Measurements from ENCODE around the gene NUP214. TPM values are rescaled to one million over a fixed set of nuclear protein-coding genes. Genes with fewer than 3 reads are reported as not detected.
A peak's percentile ranks its signal among the peaks of the same experiment; 100 is the strongest.
"Not testable (repeated sequence)": the region's sequence is repeated elsewhere in the genome, so short reads cannot be mapped to it uniquely, and the experiment has no call there.

Gene NUP214
- polyA plus RNA-seq, 2 donors: 22.3 to 31.3 TPM

DNA sequence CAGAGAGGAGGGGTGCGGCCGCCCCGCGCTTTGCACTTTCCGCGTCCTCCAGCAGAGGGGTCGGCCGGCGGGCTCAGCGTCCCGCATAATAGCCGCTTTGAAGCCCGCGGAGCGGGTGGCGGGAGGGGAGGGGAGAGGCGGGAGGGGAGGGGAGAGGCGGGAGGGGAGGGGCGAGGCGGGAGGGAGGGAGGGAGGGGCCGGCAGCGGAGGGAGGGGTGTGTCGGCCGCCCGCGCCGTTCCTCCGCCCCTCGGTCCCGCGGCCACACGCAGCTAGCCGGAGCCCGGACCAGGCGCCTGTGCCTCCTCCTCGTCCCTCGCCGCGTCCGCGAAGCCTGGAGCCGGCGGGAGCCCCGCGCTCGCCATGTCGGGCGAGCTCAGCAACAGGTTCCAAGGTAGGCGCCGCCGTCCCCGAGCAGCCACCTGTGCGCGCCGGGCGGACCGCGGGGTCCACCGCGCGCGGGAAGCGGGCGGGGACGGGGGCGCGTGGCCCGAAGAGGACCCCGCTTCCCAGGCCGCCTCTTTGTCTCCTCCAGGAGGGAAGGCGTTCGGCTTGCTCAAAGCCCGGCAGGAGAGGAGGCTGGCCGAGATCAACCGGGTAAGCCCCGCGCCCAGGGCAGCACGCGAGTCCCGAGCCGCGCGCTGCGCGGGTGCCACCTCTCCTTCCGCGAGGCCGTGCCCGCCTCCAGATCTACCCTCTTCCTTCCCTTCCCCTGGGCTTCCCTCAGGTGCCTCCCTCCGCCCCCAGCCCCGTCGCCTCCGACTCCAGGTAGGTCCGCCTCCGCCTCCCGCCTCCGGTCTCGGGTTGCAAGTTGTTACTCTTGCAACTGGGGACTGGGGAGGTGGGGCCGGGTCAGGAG is 28.9 kb upstream of the NUP214 start, which contains the start of gene AIF1L:
AIF1L (plus strand) TSS at position 263 of the 857 bp plus-strand sequence; CDS start at position 362, 99 bp downstream.
- H3K4me1 ChIP-seq (ENCODE audit: control insufficient read depth in 2 of 2, insufficient read depth in 2 of 2, low read length in 1 of 2): peaks cover 3 to 14% of the 10 kb centered on the region in 2 donors
- 1% methylated on average over 76 to 93 of the region's 99 CpGs for WGBS, 2 donors
- H3K4me3 ChIP-seq (ENCODE audit: low read depth in 1 of 2, low read length in 2 of 2): peak within 1 kb of the TSS; percentile 63 to 70

GRCh38 chr9:131097126-131097947 is 28.0 kb upstream of the NUP214 start:
- H3K4me1 ChIP-seq (ENCODE audit: control insufficient read depth in 2 of 2, insufficient read depth in 2 of 2, low read length in 1 of 2): peaks cover 3 to 9% of the 10 kb centered on the region in 2 donors
- H3K27ac ChIP-seq (ENCODE audit: low read depth in 2 of 2, low read length in 1 of 2): peak overlapping the region; percentile 42 to 72
- H3K27me3 ChIP-seq (ENCODE audit: control insufficient read depth in 1 of 2, insufficient read depth in 2 of 2, low read length in 2 of 2): no peaks in the 10 kb centered on the region
- H3K4me3 ChIP-seq (ENCODE audit: low read depth in 1 of 2, low read length in 2 of 2): peak overlapping the region; percentile 63 to 70
- peaks cover 0 to 5% of the 10 kb centered on the region in 2 donors for H3K36me3 ChIP-seq (ENCODE audit: control insufficient read depth in 2 of 2, insufficient read depth in 2 of 2, low read length in 1 of 2)
- 31 to 33% methylated on average over 19 of the region's 19 CpGs for WGBS, 2 donors
- H3K9me3 ChIP-seq (ENCODE audit: control insufficient read depth in 2 of 2, insufficient read depth in 1 of 2, low read depth in 1 of 2, low read length in 1 of 2): no peaks in the 10 kb centered on the region

More for the DNA sequence above, 28.9 kb upstream of the NUP214 start, which contains the start of gene AIF1L:
- no peaks in the 10 kb centered on the region for H3K27me3 ChIP-seq (ENCODE audit: control insufficient read depth in 1 of 2, insufficient read depth in 2 of 2, low read length in 2 of 2)
- H3K27ac ChIP-seq (ENCODE audit: low read depth in 2 of 2, low read length in 1 of 2): peak within 1 kb of the TSS; percentile 75 to 91
- no peaks in the 10 kb centered on the region for H3K9me3 ChIP-seq (ENCODE audit: control insufficient read depth in 2 of 2, insufficient read depth in 1 of 2, low read depth in 1 of 2, low read length in 1 of 2)
- peaks cover 0 to 4% of the 10 kb centered on the region in 2 donors for H3K36me3 ChIP-seq (ENCODE audit: control insufficient read depth in 2 of 2, insufficient read depth in 2 of 2, low read length in 1 of 2)

GRCh38 chr9:131097948-131098278 is 27.5 kb upstream of the NUP214 start:
- H3K27me3 ChIP-seq (ENCODE audit: control insufficient read depth in 1 of 2, insufficient read depth in 2 of 2, low read length in 2 of 2): no peaks in the 10 kb centered on the region
- WGBS, 2 donors: 79 to 87% methylated on average over 8 of the region's 8 CpGs
- H3K27ac ChIP-seq (ENCODE audit: low read depth in 2 of 2, low read length in 1 of 2): no peak overlapping the region
- H3K9me3 ChIP-seq (ENCODE audit: control insufficient read depth in 2 of 2, insufficient read depth in 1 of 2, low read depth in 1 of 2, low read length in 1 of 2): no peaks in the 10 kb centered on the region
- H3K4me1 ChIP-seq (ENCODE audit: control insufficient read depth in 2 of 2, insufficient read depth in 2 of 2, low read length in 1 of 2): peaks cover 3 to 8% of the 10 kb centered on the region in 2 donors
- peak overlapping the region; percentile 63 to 70 for H3K4me3 ChIP-seq (ENCODE audit: low read depth in 1 of 2, low read length in 2 of 2)
- H3K36me3 ChIP-seq (ENCODE audit: control insufficient read depth in 2 of 2, insufficient read depth in 2 of 2, low read length in 1 of 2): peaks cover 0 to 5% of the 10 kb centered on the region in 2 donors

DNA sequence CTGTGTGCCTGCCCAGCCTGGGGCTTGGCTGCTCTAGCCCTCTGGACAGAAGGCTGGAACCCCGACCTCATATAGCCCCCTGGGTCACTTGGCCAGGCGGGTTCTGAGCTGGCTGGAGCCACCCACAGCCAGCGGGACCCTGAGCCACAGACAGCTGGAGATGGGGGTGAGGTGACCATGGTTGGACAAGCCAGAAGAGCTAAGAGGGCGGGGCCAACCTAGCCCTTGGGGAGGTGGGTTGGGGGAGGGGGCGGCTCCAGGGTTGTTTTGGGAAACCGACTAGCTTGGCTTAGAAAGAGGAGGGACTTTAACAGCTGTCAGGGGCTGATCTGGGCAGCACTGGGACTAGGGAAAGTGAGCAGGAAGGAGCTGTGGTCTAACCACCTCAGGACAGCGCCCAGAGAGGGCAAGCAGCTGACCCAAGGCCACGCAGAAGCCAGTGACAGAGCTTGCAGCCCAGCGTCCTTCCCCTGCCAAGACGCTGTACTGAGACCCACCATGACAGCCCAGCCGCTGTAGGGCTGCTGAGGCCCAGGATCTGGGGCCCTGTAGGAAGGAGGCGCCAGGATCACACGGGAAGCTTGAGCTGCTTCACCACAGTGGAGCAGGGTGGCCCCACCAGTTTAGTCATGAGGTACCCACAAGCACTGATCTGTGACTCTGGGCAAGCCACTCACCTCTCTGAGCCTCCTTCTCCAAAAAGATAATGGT is 26.8 kb upstream of the NUP214 start:
- WGBS, 2 donors: 81 to 82% methylated on average over 13 of the region's 13 CpGs
- no peaks in the 10 kb centered on the region for H3K27me3 ChIP-seq (ENCODE audit: control insufficient read depth in 1 of 2, insufficient read depth in 2 of 2, low read length in 2 of 2)

DNA sequence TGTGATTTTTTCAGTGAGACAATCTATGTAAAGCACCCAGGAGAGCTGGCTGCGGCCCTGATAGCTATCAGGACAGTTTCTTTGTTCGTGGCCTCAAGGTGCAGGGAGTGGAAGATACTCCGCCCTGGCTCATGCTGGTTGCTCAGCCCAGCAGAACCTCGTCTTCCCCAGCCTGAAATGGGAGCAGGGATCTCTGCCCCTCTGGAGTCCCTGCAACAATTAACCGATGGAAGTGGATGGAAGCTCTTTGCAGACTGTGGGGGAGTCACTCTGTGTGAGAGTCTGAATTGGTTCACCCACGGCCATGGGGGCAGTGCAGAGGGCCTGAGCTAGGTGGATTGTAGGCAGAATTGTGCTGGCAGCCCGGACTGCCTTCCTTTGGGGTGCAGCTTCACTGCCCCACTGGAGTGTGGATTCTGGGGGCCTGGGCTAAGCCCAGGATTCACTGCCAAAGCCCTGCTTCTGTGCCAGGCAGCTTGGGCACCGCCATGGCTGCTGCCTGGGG is 26.2 kb upstream of the NUP214 start:
- H3K27ac ChIP-seq (ENCODE audit: low read depth in 2 of 2, low read length in 1 of 2): no peak overlapping the region
- peaks cover 3 to 6% of the 10 kb centered on the region in 2 donors for H3K4me1 ChIP-seq (ENCODE audit: control insufficient read depth in 2 of 2, insufficient read depth in 2 of 2, low read length in 1 of 2)
- H3K4me3 ChIP-seq (ENCODE audit: low read depth in 1 of 2, low read length in 2 of 2): peak overlapping the region; percentile 20 to 70
- no peaks in the 10 kb centered on the region for H3K9me3 ChIP-seq (ENCODE audit: control insufficient read depth in 2 of 2, insufficient read depth in 1 of 2, low read depth in 1 of 2, low read length in 1 of 2)
- H3K27me3 ChIP-seq (ENCODE audit: control insufficient read depth in 1 of 2, insufficient read depth in 2 of 2, low read length in 2 of 2): no peaks in the 10 kb centered on the region
- H3K36me3 ChIP-seq (ENCODE audit: control insufficient read depth in 2 of 2, insufficient read depth in 2 of 2, low read length in 1 of 2): peaks cover 0 to 5% of the 10 kb centered on the region in 2 donors
- WGBS, 2 donors: 88% methylated on average over 8 of the region's 8 CpGs

More for the DNA sequence above, 26.8 kb upstream of the NUP214 start:
- Histone ChIP-seq H3K27ac (ENCODE audit: low read depth in 2 of 2, low read length in 1 of 2) (no peak overlapping the region), H3K9me3 (ENCODE audit: control insufficient read depth in 2 of 2, insufficient read depth in 1 of 2, low read depth in 1 of 2, low read length in 1 of 2) (no peaks in the 10 kb centered on the region), H3K4me1 (ENCODE audit: control insufficient read depth in 2 of 2, insufficient read depth in 2 of 2, low read length in 1 of 2) (peaks cover 3 to 6% of the 10 kb centered on the region in 2 donors), H3K4me3 (ENCODE audit: low read depth in 1 of 2, low read length in 2 of 2) (peak overlapping the region; percentile 63 to 70), H3K36me3 (ENCODE audit: control insufficient read depth in 2 of 2, insufficient read depth in 2 of 2, low read length in 1 of 2) (peaks cover 0 to 5% of the 10 kb centered on the region in 2 donors)

GRCh38 chr9:131099845-131100244 is 25.5 kb upstream of the NUP214 start:
- not testable (repeated sequence) for H3K9me3 ChIP-seq (ENCODE audit: control insufficient read depth in 2 of 2, insufficient read depth in 1 of 2, low read depth in 1 of 2, low read length in 1 of 2); H3K4me1 ChIP-seq (ENCODE audit: control insufficient read depth in 2 of 2, insufficient read depth in 2 of 2, low read length in 1 of 2); H3K27me3 ChIP-seq (ENCODE audit: control insufficient read depth in 1 of 2, insufficient read depth in 2 of 2, low read length in 2 of 2); H3K27ac ChIP-seq (ENCODE audit: low read depth in 2 of 2, low read length in 1 of 2); H3K4me3 ChIP-seq (ENCODE audit: low read depth in 1 of 2, low read length in 2 of 2); H3K36me3 ChIP-seq (ENCODE audit: control insufficient read depth in 2 of 2, insufficient read depth in 2 of 2, low read length in 1 of 2)
- 90 to 93% methylated on average over 8 of the region's 8 CpGs for WGBS, 2 donors

DNA sequence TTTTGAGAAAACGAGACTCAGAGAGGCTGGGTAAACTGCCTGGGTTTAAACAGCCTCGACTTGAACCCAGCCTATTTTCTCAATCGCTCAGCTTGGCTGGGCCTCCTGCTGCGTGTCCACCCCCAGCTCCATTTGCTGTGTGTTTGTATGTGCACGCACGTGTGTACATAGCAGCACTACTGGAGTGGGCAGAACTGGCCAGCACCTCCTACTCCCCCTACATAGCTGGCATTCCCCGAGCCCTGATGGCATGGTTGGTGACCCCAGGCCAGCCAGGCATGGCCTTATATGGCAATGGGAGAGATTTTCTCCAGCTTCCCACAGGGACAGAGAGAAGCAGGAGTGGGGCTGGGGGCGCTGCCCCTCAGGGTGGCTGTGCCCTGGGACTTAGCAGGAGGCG is 24.9 kb upstream of the NUP214 start:
- no peak overlapping the region for H3K4me3 ChIP-seq (ENCODE audit: low read depth in 1 of 2, low read length in 2 of 2)
- peaks cover 2 to 3% of the 10 kb centered on the region in 2 donors for H3K4me1 ChIP-seq (ENCODE audit: control insufficient read depth in 2 of 2, insufficient read depth in 2 of 2, low read length in 1 of 2)
- WGBS, 2 donors: 81 to 82% methylated on average over 9 of the region's 9 CpGs
- no peaks in the 10 kb centered on the region for H3K27me3 ChIP-seq (ENCODE audit: control insufficient read depth in 1 of 2, insufficient read depth in 2 of 2, low read length in 2 of 2)
- H3K27ac ChIP-seq (ENCODE audit: low read depth in 2 of 2, low read length in 1 of 2): no peak overlapping the region
- H3K36me3 ChIP-seq (ENCODE audit: control insufficient read depth in 2 of 2, insufficient read depth in 2 of 2, low read length in 1 of 2): peaks cover 0 to 5% of the 10 kb centered on the region in 2 donors
- no peaks in the 10 kb centered on the region for H3K9me3 ChIP-seq (ENCODE audit: control insufficient read depth in 2 of 2, insufficient read depth in 1 of 2, low read depth in 1 of 2, low read length in 1 of 2)

DNA sequence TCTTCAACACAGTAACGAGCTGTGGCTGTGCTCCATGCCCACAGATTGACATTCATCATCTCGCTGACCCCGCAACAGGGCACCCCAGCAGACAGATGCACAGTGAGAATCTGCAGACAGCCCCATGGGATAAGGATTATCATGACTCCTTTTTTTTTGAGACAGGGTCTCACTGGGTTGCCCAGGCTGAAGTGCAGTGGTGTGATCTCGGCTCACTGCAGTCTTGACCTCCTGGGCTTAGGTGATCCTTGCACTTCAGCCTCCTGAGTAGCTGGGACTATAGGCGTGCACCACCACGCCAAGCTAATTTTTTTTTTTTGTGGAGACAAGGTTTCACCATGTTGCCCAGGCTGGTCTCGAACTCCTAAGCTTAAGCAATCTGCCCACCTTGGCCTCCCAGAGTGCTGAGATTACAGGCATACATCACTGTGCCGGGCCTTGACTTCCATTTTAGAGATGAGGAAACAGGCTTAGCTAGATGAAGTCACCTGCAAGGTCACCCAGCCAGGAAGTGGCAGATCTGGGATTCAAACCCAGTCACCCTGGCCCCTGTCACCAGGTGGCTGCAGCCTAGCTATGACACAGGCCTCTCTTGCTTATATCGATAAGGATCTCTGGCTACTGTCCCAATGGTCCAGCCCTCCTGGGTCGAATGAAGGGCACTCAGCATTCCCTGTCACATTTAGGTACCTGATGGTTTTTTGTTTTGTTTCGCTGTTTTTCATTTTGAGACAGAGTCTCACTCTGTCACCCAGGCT is 24.0 kb upstream of the NUP214 start:
- Histone ChIP-seq H3K27ac (ENCODE audit: low read depth in 2 of 2, low read length in 1 of 2) (no peak overlapping the region), H3K4me3 (ENCODE audit: low read depth in 1 of 2, low read length in 2 of 2) (no peak overlapping the region), H3K27me3 (ENCODE audit: control insufficient read depth in 1 of 2, insufficient read depth in 2 of 2, low read length in 2 of 2) (no peaks in the 10 kb centered on the region), H3K36me3 (ENCODE audit: control insufficient read depth in 2 of 2, insufficient read depth in 2 of 2, low read length in 1 of 2) (peaks cover 0 to 5% of the 10 kb centered on the region in 2 donors), H3K4me1 (ENCODE audit: control insufficient read depth in 2 of 2, insufficient read depth in 2 of 2, low read length in 1 of 2) (peaks cover 2 to 3% of the 10 kb centered on the region in 2 donors), H3K9me3 (ENCODE audit: control insufficient read depth in 2 of 2, insufficient read depth in 1 of 2, low read depth in 1 of 2, low read length in 1 of 2) (no peaks in the 10 kb centered on the region)
- 89 to 92% methylated on average over 11 of the region's 11 CpGs for WGBS, 2 donors
